CD4-positive, alpha-beta T cell treated with Interleukin-6 at 100 ng/mL for 8 hours (primary cell): Measurements from ENCODE around the gene PCID2.
A peak's percentile ranks its signal among the peaks of the same experiment; 100 is the strongest.

ENCODE experiments used
- DNase-seq: peaks from one replicate; pipeline ENCODE4 v3.0.0-alpha.2; 2020; ENCODE audit warnings: mixed read lengths, low spot score

Gene PCID2

DNA sequence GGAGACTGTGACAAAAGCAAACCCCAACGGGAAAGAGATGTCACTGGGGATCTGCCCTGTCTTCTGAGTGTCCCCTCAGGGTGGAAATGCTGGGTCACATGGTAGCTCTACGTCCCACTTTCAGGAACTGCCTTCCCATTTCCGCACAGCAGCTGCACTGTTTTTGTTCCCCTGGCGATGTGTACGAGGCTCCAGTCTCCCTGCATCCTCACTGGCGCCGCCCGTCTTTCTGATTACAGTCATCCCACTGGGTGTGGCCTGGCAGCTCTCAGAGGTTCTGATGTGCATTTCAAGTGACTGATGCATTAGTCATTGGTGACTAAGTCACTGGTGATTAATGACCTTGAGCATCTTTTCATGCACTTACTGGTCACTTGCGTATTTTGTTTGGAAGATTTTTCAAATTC, 21.2 kb downstream of the PCID2 start:
- peak; percentile 33 for DNase-seq

DNA sequence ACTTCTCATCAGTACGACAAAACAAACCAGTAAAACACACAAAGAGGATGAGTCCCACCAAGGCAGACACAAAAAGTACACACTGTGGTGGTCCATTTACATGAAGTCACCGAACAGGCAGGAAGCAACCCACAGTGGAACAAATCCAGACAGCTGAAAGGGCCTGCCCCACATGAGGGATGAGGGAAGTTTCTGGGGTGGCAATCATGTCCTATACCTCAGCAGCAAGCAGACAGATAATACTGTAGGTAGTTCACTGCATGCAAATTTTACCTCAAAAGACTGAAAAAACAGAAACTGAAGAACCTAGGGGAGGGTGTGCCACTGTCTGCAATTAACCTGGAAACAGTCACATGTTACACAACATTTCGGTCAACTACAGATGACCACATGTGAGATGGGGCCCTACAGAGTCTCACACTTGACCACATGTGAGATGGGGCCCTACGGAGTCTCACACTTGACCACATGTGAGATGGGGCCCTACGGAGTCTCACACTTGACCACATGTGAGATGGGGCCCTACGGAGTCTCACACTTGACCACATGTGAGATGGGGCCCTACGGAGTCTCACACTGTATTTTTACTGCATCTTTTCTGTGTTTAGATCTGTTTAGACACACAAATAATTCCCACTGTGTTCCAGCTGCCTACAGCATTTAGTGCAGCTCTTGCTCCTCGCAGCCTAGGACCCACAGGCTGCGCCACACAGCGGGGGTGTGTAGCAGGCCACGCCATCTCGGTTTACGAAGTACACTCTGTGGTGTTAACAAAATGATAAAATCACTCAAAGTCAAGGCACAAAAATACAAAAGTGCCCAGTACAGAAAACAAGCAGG, 22.2 kb downstream of the PCID2 start:
- DNase-seq = no peak

DNA sequence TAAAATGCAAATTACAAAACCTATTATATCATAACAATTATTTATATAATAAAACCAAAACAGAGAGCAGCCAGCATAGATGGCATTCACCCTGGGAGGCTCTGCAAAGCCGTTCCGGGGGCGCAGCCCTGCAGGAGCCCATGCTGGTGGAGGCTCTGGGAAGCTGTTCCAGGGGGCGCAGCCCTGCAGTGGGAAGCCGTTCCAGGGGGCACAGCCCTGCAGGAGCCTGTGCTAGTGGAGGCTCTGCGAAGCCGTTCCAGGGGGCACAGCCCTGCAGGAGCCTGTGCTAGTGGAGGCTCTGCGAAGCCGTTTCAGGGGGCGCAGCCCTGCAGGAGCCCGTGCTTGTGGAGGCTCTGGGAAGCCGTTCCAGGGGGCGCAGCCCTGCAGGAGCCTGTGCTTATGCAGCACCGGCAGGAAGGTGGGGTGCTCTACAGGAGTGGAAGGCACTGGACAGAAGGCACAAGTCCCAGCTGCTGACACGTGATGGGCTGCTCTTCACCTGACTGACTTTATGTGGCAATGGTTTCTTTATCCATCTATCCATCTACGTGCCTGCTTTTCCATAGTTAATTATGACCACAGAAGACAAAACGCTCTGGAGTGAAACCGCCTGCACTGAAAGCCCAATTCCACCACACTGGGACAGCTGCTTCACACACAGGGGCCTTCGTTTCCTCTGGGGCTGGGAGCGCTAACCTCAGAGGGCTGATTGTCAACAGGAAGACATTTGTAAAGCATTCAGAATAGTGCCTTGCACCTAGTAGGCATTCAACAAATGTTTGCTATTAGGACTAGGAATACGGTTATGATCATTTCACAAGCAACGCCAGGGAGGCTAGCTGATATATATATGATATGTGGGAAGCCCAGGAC, 23.7 kb downstream of the PCID2 start:
- DNase-seq = peak; percentile 49

DNA sequence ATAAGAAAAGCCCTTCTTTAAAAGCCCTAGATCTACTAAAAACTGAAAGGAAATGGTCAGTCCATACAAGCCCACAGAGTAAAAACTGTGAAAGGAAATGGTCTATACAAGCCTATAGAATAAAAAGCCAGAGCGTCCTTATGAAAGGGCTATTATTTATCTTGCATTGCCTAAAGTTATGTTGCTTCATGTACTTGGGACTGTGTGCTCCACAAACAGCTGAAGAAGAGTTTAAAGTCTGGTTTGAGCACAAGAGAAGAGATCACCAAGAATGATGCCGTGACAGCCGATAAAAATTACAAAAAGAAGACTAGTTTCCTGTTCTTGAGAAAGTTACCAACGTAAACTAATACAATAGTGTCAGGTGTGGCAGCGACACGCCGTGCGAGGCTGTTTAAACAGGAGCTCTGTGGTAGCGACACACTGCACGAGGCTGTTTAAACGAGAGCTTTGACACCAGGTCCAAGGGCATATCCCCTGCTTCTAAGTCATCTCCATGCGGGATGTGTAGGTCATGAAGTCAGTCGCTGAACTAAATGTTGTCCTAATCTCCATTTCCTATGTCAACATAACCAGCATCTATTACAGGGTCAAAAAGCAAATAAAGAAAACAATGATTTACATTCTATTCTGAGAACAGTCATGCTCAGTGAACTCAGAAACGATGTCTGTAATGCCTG, 24.9 kb downstream of the PCID2 start:
- DNase-seq = no peak

DNA sequence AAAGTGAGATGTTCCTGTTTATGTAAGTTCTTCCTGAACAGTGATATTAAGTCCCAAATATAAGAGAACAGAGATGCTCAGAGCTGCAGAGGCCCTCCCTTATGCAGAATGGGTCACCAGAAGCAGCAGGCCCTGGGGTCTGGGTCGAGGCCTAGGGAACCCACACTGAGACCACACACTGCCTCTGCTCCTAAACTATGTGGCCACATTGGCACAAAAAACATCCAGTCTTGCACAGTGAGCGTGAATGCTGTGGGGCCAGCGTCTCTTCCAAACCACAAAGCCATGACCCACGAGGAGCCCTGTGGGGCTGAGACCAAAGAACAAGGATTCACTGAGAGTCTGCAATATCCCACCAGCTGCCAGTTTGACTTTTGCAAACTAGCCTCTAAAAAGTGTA, 26.4 kb downstream of the PCID2 start:
- no peak for DNase-seq

DNA sequence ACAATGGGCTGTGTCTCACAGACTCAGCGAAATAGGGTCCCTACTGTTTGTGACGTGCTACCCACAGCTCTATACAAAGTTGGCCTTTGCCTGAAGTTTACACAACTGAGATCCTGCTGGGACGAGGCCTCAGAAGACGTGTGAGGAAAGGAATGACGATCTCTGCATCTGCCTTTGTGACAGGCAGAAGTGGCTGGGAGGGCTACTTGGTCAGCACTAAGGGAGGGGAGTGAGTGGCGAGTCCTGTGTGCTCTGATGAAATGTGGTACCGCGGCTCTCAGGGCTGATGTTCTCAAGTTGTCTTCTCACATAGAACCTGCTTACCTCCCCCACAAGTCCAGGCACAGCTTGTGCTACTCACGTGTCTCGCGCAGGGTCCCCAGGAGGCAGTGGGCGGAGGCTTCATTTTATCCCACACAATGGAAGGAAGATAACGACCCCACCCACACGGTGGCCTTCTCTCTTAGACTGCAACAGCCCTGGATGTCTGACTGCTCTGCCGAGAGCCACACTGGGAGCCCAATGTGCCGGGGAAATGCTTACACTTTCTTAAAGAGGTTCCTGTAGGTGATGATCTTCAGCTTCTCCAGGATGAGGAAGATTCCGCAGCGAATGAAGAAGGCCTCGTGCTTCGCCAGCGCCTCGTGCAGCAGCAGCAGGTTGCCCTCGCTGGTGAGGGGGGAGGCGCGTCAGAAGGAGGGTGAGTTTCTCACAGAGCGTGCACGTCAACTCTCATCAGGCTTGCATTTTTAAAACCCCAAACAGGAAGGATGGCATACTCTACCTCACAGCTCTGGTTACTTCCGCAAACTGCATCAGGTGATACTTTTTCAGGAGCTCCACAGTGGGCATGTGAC, 28.9 kb downstream of the PCID2 start:
- DNase-seq = no peak

DNA sequence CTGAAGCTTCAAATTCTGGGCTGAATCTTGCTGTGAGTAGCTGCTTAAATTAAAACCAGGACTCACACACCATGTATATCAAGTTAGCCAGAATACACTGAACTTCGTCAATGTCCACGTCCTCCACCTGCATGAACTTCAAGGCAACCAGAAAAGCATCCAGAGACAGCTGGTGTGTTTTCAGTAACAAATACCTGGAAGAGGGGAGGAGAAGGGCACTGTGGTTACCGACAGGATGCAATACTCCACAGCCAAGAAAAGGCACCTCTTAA, 29.6 kb downstream of the PCID2 start:
- no peak for DNase-seq

DNA sequence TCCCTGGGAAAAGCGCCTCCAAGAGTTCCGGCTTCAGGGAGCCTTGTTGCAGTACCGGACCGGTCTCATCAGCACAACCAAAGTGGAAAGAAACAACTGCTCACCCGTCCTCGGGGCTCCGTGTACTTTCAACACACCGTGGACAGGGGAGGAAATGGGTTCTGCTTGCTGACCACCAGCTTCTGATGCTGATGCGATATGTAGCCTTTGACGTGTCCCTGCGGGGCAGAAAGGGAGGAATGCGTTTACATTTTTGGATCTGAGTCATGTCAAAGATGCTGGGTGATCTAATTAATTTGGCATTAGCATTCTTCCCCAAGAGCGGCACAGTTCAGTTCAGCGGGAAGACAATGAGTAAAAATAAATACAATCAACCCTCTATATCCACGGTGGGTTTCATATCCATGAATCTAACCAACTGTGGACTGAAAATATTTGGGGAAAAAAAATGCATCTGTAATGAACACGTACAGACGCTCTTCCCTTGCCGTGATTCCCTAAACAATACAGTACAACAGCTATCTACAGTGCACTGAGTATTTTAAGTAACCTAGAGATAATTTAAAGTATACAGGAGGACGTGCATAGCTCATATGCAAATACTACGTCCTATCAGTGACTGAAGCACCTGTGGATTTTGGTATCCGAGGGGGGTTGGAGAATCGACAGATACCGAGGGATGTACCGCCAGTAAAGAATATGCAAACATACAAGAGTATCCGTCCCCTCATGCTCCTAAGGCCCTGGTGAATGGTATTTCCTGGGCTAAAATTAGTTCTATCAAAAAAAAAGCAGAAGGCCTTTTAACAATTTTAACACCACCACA, 30.2 kb downstream of the PCID2 start:
- DNase-seq = no peak

DNA sequence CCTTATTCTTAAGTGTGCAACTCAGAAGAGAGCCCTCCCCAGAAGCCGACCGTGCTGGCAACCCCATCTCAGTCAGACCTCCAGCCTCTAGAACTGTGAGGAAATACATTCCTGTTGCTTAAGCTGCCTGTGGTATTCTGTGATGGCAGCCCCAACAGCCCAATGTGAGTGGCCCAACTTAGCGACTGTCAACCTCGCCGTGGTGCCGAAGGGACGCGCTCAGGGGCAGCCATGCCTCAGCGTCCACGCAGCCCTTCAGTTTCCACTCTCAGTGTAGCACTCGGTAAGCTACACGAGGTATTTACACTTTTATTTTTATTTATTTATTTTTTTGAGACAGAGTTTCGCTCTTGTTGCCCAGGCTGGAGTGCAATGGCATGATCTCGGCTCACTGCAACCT, 31.6 kb downstream of the PCID2 start:
- no peak for DNase-seq

DNA sequence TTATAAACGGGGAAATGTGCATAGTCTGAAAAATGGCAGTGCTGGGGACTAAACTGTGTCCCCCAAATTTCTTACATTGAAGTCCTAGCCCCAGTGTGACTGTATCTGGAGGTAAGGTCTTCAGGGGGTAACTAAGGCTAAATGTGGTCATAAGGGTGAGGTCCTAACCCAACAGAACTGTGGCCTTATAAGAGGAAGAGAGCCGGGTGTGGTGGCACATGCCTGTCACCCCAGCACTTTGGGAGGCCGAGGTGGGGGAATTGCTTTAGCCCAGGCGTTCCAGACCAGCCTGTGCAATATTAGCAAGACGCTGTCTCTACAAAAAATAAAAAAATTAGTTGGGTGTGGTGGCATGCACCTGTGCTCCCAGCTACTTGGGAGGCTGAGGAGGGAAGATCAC, 32.2 kb downstream of the PCID2 start:
- DNase-seq = peak; percentile 69

DNA sequence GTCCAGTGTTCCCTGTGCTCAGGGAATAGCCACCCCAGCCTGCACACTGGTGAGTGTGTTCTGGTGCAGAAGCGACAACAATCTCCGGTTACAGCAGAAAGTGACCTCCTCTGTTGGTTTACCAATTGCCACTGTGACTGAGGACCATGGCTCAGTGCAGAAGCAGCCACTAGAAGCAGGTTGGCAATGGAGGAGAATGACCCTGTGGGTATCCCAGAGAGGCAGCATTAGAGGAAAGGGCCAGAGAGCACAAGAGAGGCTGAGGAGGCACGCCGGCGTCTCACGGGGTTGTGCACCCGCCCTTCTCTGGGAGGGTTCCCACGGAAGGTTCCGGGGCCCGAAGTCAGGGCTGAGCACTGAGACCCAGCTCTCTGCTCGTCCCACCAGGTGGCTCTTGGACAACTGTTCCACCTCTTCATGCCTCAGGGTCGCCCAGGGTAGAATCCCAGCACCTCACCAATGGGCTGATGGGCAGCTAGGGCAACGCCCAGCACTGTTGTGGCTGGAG, 36.0 kb downstream of the PCID2 start:
- no peak for DNase-seq

DNA sequence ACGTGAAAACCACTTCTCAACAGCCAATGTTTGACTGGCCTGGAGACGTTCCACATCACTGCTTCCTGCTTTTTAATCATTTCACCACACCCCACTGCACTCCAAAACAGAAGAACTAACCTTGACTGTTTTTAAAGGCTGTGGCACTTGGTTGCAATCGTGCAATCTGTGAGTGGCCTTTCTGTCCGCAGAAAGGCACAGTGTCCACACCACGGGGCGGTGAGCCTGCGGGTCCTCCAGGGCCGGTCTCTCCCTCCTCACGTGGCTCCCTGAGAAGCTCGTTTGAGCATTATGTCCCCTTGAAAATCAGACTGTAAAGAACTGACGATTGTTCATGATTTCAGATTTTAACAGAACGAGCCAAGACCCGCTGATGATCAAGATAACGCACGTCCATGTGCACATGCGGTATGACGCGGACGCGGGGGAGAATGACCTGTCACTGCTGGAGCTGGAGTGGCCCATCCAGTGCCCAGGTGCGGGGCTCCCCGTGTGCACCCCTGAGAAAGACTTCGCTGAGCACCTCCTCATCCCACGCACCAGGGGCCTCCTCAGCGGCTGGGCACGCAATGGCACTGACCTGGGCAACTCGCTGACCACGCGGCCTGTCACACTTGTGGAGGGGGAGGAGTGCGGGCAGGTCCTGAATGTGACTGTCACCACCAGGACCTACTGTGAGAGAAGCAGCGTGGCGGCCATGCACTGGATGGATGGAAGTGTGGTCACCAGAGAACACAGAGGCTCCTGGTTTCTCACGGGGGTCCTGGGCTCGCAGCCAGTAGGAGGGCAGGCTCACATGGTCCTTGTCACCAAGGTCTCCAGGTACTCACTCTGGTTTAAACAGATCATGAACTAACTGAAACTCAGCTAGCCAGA, 37.0 kb downstream of the PCID2 start:
- DNase-seq = no peak

DNA sequence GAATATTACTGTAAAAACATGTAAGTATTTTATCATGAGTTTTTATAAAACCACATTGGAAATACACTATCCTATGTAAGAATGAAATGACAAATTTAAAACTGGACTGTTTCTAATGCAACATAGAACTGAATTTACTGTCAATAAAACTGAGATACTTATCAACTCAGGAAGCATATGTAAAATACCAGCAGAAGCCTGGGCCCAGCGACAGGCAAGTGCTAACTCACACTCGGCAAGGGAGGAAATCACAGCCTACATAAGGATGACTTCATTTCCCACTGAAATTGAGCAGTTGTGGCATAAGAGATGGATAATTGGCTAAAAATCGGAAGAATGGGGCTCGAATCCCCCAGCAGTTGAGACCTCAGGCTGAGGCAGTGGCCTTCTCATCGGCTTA, 38.0 kb downstream of the PCID2 start:
- DNase-seq = no peak

DNA sequence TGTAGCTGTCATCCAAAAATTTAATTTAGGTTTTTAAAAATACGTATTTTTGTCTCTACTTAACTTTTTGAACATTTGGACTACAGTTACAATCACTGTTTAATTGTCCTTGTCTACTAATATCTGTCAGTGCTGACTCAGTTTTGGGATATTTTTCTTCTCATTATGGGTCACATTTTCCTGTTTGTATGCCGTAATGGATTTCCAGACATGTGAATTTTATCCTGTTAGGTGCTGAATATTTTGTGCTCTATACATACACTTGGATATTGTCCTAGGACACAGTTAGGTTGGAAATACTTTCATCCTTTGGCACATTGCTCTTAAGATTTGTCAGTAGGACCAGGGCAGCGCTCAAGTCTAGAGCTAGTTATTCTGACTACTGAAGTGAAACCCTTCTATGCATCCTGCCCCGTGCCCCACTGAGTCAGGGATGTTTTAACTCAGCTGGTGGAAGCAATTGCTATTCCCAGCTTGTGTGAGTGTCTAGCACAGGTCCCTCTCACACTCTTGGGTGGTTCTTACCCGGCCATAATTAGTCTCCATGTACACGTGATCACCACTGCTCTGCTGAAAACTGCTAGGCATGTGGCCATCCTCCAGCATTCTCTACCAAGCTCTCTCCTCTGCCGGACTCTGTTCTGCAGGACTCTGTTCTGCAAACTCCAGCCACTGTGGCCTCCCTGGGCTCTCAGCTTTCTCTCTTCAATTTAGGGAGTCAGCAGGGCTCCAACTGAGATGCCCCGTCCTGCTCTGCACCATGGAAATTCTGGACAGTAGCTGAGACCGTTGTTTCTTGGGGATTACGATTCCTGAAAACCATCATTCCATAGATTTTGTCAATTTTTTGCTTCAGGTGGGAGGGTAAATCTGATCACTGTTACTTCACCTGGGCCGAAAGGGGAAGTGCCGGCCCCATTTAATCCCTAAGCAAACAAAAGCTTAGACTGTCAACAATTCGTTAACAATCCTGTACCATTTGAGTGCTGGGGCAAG, 38.9 kb downstream of the PCID2 start:
- no peak for DNase-seq

DNA sequence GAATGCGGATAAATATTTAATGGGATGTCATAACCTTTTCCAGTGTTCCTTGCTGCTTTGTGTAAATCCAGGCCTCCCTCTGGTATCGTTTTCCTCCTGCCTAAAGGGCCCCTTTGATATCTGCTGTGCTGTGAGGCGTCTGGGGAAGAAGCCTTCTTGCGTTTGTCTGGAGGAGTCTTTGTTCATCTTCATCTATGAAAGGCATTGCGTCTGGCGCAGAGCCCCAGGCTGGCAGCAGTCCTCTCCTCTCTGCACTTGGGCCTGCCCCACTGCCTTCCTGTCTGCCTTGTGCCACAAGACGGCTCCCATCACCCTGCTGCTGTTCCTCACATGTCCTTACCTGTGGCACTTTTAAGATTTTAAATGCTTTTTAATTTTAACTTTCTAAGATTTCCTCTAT, 40.3 kb downstream of the PCID2 start:
- DNase-seq = no peak

DNA sequence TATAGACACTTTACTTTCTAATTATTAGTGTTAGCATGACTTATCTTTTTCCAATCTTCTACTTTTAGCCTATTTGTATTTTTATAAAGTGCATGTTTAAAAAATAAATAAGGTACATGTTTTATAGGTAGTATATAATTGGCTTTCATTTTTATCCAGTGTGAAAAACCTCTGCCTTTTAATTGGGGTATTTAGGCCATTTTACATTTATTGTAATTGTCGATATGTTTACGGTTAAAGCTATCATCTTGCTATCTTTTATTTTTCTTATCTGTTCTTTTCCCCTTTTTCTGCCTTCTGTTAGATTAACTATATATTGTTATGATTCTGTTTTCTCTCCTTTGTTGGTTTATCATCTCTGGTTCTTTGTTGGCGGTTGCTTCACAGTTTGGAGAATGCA, 40.9 kb downstream of the PCID2 start:
- DNase-seq = no peak

DNA sequence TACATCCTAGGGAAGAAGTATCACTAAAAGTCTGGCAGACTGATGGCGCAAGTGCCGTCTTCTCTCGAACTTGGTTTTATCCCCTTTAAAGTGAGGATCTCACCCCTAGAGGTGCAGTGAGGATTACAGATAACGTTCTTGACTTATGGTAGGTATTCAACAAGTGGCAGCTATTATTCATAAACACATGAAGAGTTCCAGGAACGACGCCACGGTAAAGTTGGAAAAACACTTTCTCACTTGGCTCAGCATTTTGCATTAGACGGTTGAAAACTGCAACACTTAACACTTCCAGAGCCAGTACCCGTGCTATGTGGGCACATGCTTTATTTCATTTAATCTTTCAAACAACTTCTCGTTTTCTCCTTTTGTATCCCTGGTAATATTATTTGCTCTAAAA, 41.3 kb downstream of the PCID2 start:
- no peak for DNase-seq

DNA sequence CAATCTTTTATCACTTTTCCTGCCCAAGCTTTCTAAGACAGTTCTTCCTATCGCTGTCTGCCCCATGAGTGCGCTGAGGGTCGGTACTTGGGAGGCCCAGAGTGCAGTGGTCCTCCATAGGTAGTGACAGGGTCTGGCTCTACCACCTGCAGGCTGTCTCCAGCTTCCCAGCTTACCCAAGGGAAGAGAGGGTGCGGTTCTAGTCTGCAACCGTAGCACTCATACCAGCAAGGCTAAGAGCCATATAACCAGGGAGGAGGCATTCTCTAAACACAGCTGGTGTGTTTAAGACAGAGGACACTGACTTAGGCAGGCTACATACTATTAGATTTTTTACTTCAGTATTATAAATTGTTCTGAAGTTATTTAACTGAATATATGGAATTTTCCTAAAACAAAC, 41.8 kb downstream of the PCID2 start:
- no peak for DNase-seq

DNA sequence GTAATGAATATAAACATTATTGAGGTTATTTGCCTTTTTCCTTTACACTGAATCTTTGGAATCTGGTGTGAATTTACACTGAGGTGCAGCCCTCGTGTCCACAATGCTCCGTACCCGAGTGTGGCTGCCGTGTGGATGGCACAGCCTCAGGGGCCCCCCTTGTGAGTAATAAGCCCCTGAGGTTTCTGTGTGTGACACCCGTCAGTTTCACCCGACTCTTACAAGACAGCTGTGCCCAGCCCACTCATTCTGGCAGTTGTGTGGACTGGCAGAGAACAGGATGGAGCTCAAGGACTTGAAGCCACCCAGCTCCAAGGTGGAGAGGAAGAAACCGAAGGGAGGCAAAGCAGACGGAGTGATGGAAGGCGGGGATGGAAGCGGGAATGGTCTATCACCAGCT, 42.2 kb downstream of the PCID2 start:
- DNase-seq = no peak
